ENCODE results near the gene GOLGA6L25.
"Not testable (repeated sequence)": the region's sequence is repeated elsewhere in the genome, so short reads cannot be mapped to it uniquely, and the experiment has no call there.

The GOLGA6L25 gene, protein sequence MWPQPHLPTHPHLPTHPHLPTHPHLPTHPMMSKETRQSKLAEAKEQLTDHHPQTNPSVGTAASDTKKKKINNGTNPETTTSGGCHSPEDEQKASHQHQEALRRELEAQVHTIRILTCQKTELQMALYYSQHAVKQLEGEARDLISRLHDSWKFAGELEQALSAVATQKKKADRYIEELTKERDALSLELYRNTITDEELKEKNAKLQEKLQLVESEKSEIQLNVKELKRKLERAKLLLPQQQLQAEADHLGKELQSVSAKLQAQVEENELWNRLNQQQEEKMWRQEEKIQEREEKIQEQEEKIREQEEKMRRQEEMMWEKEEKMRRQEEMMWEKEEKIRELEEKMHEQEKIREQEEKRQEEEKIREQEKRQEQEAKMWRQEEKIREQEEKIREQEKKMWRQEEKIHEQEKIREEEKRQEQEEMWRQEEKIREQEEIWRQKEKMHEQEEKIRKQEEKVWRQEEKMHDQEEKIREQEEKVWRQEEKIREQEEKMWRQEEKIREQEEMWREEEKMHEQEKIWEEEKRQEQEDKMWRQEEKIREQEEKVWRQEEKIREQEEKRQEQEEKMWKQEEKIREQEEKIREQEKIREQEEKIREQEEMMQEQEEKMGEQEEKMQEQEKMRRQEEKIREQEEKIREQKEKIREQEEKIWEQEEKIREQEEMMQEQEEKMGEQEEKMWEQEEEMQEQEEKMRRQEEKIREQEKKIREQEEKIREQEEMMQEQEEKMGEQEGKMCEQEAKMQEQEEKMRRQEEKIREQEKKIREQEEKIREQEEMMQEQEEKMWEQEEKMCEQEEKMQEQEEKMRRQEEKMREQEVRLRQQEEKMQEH

DNA sequence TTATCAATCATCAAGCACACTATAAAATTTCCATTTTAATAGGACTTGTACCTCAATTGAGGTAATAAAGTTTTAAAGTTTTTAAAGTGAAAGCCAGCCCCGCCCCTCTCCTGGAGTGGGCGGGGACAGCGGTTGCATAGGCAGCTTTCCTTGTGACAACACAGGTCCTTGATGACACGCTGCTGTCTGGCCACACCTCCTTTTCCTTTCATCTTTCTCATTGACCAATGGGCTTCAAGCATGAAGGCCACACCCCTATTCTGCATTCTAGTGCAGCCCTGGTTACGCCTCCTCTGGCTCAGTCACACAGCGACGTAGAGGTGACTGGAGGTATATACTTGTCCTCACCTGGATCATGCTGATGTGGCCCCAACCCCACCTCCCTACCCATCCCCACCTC is at the start of gene GOLGA6L25:
Gene GOLGA6L25, plus strand, starts transcription at position 301 of the 400 bp plus-strand sequence. Its CDS starts 61 bp downstream, at position 362.
- not testable (repeated sequence) for DNase-seq

DNA sequence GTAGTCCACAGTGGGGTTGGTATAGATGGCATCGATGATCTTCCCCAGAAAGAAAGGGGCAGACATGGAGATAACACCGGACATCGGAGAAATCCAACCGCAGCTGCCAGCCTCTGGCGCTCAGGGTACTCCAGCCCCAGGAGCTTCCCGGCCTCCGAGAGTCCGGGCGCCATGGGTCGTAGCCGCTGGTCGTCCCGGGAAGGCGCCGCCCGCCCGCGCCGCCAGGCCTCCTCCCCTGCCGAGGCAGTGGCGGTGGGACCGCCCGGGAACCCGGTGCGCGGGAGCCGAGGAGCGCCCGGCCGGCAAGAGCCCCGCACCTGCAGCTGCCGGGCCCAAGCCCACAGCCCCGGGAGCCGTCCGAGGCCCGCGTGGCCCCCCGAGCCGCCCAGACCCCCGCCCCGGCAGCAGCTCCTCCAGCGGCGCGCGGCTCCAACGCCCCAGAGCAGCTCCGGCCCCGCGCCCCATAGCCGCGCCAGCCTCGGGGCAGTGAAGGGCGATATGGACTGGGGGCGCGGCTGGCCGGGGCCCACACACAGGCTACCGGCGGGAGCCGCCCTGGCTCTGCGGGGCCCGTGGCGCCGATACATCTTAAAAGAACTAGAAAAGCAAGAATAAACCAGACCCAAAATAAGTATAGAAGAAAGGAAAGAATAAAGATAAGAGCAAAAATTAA is 45.0 kb upstream of the GOLGA6L25 start:
- DNase-seq: not testable (repeated sequence)

DNA sequence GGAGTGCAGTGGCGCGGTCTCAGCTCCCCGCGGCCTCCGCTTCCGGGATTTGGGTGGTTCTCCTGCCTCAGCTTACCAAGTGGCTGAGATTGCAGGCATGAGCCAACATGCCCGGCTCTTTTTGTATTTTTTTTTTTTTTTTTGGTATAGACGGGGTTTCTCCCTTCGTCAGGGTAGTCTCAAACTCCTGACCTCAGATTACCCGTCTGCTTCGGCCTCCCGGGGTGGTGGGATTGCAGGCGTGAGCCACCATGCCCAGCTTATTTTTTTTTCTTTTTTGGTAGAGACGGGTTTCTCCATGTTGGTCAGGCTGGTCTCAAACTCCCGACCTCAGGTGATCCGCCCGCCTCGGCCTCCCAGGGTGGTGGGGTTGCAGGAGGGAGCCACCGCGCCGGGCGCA is 39.2 kb upstream of the GOLGA6L25 start:
- not testable (repeated sequence) for DNase-seq

DNA sequence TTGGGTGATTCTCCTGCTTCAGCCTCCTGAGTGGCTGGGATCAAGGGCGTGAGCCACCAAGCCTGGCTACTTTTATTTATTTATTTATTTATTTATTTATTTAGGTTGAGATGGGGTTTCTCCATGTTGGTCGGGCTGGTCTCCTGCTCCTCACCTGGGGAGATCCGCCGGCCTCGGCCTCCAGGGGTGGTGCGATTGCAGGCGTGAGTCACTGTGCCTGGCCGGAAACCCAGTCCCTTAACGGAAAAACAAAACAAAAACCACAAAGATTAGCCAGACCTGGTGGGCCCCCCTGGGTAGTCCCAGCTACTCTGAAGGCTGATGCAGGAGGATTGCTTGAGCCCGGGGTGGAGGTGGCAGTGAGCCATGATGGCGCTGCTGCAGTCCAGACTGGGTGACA is 38.2 kb upstream of the GOLGA6L25 start:
- not testable (repeated sequence) for DNase-seq

DNA sequence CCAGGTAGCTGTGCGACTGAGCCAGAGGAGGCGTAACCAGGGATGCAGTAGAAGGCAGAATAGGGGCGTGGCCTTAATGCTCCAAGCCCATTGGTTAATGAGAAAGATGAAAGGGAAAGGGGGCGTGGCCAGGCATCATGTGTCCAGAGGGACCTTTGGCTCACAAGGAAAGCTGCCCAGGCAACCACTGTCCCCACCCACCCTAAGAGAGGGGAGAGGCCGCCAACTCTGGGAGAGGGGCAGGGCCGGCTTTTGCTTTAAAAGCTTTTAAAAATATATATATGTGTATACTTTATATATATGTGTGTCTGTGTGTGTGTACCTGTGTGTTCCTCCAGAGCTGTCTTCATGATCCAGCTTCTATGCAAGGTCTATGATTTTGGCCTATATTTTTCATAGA is 20.4 kb upstream of the GOLGA6L25 start, which contains the start of gene GOLGA8G:
Gene GOLGA8G, minus strand, starts transcription at position 18 of the 400 bp plus-strand sequence. CDS start 62 bp downstream, outside the sequence.
- not testable (repeated sequence) for DNase-seq

DNA sequence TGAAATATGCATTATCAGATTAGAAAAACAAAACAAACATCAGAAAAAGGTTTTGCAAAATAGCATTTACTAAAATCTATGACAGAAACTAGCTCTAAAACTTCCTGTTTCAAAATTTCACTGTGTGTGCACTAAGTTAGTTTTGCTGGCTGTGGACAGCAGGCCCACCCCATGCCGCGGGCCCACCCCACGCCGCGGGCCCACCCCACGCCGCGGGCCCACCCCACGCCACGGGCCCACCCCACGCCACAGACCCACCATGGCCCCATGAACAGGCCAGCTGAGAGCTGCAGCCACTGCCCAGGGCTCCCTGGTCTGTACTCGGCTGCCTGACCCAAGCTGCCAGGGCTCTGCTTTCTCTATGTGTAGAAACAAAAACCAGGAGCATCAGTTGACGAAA is 20.0 kb downstream of the GOLGA6L25 start:
- DNase-seq: not testable (repeated sequence)

DNA sequence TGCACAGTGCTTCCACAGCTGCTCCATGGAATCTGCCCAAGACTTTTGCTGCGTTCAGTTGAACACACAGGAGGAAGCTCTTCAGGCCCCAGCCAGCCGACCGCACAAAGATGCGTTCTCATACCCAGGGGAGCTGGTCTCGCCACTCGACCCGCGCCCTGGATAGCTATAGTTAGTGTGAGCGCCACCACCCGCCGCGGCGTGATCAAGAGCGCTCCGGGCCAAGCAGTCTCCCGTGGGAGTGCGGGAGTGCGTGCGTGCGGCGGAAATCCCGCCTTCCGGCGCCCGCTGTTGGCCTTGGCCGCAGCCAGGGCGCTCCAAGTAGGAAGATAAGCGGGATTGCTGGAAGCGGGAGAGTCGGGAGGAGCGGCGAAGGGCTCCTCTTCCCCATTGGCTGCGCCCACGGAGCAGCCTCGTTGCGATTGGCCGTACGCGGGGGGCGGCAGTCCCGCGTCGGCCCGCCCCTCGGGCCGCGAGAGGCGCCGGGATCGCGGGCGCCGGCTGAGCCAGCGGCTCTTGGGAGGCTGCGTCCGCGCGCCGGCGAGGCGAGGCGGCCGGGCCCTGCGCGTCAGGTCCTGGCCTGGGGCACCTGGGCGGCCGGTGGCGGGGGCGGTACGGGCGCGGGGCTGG is 35.7 kb downstream of the GOLGA6L25 start:
- not testable (repeated sequence) for DNase-seq

DNA sequence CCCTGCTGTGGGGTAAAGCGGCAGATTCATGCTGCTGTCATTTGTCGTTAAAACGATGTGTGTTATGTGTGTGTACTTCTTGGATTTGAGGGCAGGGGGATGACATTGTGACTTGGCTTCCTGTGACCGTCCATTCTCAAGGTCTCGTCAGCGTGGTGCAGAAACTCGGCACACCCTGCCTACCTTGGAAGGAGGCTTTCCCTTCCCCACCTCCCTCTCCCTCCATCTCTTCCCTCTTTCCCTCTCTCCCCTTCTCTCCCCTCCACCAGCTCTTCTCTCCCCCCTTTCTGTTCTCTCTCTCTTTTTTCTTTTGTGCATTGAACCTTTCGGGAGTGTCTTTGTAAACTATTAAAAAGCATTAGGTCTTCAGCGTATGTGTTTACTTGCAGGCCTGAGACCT is 36.4 kb downstream of the GOLGA6L25 start:
- DNase-seq: not testable (repeated sequence)

DNA sequence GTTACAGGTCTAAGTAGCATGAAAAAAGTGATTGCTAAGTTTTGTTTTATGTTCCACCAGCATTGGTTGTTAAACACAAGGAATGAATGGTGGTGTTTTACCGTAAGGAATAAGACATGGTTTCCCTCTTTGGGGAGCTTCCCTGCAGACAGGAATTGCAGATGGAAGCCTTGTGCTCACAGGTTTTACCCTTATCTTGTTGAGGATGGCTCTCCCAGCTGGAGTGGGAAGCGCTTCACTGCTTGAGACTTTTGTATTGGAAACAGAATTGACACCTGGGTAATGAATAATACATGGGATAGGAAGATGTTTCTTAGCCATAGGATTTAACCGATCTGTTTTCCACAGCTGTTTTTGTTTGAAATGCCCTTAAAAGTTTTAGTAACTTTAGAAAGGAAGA is 39.0 kb downstream of the GOLGA6L25 start:
- not testable (repeated sequence) for DNase-seq

DNA sequence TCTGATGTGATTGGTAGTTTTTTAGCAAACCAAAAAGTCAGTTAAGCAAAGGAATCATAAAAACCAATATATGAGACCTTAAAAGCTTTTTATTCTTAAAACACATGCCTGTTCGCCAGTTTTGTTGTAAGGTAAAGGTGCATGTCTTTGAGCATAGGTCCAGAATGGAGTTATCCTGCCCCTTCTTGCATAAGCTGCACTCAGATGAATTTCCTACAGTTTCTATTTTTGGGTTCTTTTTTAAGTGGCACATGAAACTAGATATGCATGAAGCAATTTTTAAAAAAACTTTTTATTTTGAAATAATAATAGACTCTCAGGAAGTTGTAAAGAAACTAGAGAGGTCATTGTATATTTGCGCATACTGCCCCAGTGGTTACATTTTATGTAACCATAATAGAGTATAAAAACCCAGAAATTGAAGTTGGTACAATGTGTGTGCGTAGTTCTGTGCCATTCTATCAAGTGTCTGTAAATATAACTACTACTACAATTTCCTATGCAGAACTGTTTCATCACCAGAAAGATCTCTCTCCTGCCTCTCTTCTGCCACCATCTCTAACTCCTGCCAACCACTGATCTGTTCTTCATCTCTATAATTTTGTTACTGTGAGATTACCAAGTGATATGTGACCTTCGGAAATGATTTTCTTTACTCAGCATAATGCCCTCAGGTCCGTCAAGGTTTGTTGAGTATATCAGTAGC is 40.2 kb downstream of the GOLGA6L25 start:
- not testable (repeated sequence) for DNase-seq

DNA sequence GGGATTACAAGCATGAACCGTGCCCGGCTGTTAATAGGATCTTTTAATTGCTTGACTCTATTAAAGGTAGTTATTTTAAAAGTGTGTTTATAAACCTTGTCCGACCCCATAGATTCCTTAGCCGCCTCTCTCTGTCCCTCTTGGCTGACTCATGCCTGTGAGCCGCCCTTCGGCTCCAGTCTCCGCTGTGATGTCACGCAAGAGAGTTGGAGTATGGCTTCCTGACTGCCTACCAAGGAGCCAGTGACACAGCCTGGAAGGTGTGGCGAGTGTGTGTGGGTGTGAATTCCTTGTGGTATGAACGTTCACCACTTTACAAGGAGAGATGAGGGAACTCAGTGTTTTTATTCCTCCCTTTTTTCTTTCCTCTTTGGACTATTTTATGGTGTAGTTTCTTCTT is 44.1 kb downstream of the GOLGA6L25 start:
- not testable (repeated sequence) for DNase-seq

DNA sequence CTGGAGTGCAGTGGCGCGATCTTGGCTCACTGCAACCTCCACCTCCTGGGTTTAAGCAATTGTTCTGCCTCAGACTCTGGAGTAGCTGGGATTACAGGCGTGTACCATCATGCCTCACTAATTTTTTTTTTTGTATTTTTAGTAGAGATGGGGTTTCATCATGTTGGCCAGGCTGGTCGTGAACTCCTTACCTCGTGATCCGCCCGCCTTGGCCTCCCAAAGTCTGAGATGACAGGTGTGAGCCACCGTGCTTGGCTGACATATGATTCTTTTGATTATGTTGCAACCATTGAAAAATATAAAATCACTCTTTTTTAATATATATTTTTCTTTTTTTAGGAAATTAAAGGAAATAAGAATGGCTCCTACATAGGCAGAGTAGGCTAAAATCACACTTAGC is 44.8 kb downstream of the GOLGA6L25 start:
- not testable (repeated sequence) for DNase-seq

DNA sequence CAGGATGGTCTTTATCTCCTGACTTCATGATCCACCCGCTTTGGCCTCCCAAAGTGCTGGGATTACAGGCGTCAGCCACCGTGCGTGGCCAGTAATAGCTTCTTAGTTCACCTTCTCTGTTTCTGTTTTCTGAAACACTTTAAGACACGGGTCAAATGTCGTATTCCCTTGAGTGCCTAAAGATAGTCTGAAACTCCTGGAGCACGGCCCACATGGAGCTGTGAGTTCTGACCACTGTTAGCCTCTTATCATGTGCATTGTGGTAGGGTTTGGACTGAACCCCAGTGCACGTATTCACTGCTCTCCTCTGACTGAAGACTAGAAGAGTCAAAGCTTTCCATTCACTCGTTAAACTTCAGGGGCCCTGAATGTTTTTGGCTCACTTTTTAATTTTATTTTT is 48.8 kb downstream of the GOLGA6L25 start:
- DNase-seq: not testable (repeated sequence)

Measured in amygdala (tissue), 56 donors.